ENCODE results near the gene KCNQ4.

Gene KCNQ4

DNA sequence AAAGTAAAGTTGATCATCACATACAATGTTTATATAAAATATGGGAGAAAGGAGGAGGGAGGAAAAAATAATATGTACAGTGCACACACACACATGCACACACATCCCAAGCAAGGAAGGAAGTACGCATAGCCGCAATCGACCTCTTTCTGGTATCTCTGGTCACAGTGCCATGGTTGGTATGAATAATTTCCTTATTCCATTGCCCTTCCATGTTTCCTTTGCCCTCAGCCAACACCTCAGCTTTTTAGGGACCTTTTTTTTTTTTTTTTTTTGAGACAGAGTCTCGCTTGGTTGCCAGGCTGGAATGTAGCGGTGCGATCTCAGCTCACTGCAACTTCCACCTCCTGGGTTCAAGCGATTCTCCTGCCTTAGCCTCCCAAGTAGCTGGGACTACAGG, 58.0 kb downstream of the KCNQ4 start:
- no peak overlapping the region for H3K4me3 ChIP-seq (ENCODE audit: low read depth, low read length)
- TF ChIP-seq, protein P1, sequence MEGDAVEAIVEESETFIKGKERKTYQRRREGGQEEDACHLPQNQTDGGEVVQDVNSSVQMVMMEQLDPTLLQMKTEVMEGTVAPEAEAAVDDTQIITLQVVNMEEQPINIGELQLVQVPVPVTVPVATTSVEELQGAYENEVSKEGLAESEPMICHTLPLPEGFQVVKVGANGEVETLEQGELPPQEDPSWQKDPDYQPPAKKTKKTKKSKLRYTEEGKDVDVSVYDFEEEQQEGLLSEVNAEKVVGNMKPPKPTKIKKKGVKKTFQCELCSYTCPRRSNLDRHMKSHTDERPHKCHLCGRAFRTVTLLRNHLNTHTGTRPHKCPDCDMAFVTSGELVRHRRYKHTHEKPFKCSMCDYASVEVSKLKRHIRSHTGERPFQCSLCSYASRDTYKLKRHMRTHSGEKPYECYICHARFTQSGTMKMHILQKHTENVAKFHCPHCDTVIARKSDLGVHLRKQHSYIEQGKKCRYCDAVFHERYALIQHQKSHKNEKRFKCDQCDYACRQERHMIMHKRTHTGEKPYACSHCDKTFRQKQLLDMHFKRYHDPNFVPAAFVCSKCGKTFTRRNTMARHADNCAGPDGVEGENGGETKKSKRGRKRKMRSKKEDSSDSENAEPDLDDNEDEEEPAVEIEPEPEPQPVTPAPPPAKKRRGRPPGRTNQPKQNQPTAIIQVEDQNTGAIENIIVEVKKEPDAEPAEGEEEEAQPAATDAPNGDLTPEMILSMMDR (IDR thresholded peaks at IDR 0.05; ENCODE audit: borderline replicate concordance, insufficient read depth, low read depth, low read length), result no peak

DNA sequence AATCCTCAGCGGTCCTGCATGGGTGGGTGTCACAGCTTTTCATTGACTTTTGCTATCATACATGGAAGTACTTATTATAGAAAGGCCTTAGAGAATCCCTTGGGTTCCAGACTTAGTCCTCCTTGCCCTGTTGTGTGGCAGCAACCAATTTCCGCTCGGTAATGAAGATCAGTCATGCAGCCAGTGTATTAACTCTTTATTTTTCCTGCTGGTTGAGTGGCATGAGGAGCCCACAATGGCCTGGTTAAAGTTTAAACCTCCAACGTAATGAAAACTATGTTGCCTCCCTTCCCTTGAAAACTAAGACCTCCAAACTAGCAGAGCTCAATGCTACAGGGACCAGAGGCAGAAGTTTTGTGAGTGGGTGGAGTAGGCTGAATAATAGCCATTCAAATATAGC, 58.6 kb downstream of the KCNQ4 start:
- H3K4me3 ChIP-seq (ENCODE audit: low read depth, low read length), result no peak overlapping the region
- TF ChIP-seq, protein P1 (IDR thresholded peaks at IDR 0.05; ENCODE audit: borderline replicate concordance, insufficient read depth, low read depth, low read length), result no peak

DNA sequence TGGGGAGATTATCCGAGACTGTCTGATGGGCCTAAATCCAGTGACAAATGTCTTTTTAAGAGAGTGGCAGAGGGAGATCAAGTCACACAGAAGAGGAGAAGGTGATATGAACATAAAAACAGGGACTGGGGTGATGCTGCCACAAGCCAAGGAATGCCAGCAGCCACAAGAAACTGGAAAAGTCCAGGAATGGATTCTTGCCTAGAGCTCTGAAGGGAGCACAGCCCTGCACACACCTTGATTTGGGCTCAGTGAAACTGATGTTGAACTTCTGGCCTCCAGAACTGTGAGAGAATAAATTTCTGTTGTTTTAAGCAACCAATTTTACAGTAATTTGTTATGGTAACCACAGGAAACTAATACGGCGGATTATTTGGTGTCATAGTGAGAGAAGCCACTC, 59.1 kb downstream of the KCNQ4 start:
- no peak overlapping the region for H3K4me3 ChIP-seq (ENCODE audit: low read depth, low read length)
- TF ChIP-seq, protein P1 (IDR thresholded peaks at IDR 0.05; ENCODE audit: borderline replicate concordance, insufficient read depth, low read depth, low read length), result no peak

DNA sequence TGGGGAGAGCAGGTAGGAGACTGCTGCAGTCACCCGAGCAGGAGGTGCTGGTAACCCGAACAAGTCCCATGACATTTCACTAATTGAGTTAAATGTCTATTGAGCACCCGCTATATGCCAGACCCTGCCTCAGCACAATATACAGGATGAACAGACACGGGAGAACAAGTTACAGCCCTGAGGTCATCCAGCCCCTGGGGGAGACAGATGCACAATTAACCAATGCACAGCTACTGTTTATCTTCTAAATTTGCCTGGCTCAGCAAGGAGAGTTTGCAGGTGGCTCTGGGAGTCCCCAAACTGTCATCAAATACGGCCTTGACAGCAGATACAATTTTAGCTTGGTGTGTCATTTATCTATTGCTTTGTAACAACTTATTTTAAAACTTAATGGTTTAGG, 60.5 kb downstream of the KCNQ4 start:
- H3K4me3 ChIP-seq (ENCODE audit: low read depth, low read length), result no peak overlapping the region
- TF ChIP-seq, protein P1 (IDR thresholded peaks at IDR 0.05; ENCODE audit: borderline replicate concordance, insufficient read depth, low read depth, low read length), result no peak

DNA sequence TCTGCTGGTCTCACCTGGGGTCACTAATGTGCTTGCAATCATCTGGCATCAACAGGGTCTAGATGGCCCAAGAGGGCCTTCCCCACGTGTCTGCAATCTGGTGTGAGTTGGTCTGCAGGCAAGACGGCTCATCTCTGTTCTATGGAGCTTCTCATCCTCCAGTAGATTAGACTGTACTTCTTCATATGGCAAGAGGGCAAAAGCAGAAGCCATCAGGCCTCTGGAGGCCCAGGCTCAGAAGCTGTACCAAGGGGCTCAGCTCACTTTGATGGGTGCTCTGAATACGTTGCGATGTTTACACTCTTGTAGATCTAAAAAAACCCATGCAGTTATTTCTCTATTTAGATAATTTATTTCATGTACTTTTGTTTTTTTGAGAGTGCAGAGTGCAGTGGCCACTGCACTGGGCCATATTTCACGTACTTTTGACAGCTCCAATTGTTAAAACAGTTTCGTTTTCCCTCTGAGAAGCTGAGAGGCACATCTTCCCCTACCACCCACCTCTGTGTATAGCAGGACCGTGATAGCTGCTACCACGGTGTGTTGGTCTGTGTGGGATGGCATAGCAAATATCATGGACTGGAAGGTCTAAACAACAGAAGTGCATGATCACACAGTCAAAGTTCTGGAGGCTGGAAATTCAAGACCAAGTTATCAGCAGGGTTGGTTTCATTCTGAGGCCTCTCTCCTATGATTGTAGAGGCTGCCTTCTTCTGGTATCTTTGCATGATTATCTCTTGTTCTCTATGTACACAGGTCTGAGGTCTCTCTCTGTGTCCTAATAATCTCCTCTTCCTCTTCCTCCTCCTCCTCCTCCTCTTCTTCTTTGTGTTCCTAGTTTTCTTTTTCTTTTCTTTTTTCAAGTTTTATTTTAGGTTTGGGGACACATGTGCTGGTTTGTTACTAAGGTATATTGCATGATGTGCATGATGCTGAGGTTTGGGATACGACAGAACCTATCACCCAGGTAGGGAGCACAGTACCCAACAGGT, 61.6 kb downstream of the KCNQ4 start:
- no peak overlapping the region for H3K4me3 ChIP-seq (ENCODE audit: low read depth, low read length)
- TF ChIP-seq, protein P1 (IDR thresholded peaks at IDR 0.05; ENCODE audit: borderline replicate concordance, insufficient read depth, low read depth, low read length), result no peak

DNA sequence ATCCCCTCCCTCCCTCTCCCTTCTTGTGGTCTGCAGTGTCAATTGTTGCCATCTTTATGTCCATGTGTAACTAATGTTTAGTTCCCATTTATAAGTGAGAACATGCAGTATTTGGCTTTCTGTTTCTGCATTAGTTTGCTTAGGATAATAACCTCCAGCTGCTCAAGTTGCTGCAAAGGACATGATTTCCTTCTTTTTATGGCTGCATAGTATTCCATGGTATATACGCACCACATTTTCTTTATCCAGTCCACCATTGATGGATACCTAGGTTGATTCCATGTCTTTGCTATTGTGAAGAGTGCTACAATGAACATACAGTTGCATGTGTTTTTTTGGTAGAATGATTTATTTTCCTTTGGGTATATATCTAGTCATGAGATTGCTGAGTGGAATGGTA, 62.3 kb downstream of the KCNQ4 start:
- H3K4me3 ChIP-seq (ENCODE audit: low read depth, low read length), result no peak overlapping the region
- TF ChIP-seq, protein P1 (IDR thresholded peaks at IDR 0.05; ENCODE audit: borderline replicate concordance, insufficient read depth, low read depth, low read length), result no peak

Measured in GM12875 (cell line).